Smooth muscle cell (in vitro differentiated cells): Measurements from ENCODE around the gene ZNF516. TPM values are rescaled to one million over a fixed set of nuclear protein-coding genes. Genes with fewer than 3 reads are reported as not detected.

Experiments
- DNase-seq: peaks from one replicate; lab custom pipeline; 2025; ENCODE audit not compliant: unreplicated experiment; lab: John Stamatoyannopoulos, UW
- H2AFZ ChIP-seq: fragments of 200-600 bp; sonication (generic); 2 replicates; pipeline ENCODE4 v1.6.0; 2016; ENCODE audit warnings: antibody characterized with exemption, low read depth, mild to moderate bottlenecking
- H3F3A ChIP-seq: fragments of 200-600 bp; sonication (generic); 2 replicates; pipeline ENCODE4 v1.6.0; 2017; ENCODE audit warnings: antibody characterized with exemption, low read depth
- H3K27ac ChIP-seq: fragments of 200-600 bp; sonication (generic); 2 replicates; pipeline ENCODE4 v1.5.1; 2016; ENCODE audit warnings: low read depth, mild to moderate bottlenecking
- H3K27me3 ChIP-seq: fragments of 200-600 bp; sonication (generic); 2 replicates; pipeline ENCODE4 v1.6.1; 2016; ENCODE audit warnings: low read depth, mild to moderate bottlenecking
- H3K36me3 ChIP-seq: fragments of 200-600 bp; sonication (generic); 2 replicates; pipeline ENCODE4 v1.5.1; 2016; ENCODE audit warnings: low read depth
- H3K4me1 ChIP-seq: fragments of 200-600 bp; sonication (generic); 2 replicates; pipeline ENCODE4 v1.5.1; 2016; ENCODE audit warnings: low read depth
- H3K4me2 ChIP-seq: fragments of 200-600 bp; sonication (generic); 2 replicates; pipeline ENCODE4 v1.6.0; 2016; ENCODE audit warnings: mild to moderate bottlenecking
- H3K4me3 ChIP-seq: fragments of 200-600 bp; sonication (generic); 2 replicates; pipeline ENCODE4 v1.5.1; 2016; ENCODE audit warnings: mild to moderate bottlenecking
- H3K79me2 ChIP-seq: fragments of 200-600 bp; sonication (generic); 2 replicates; pipeline ENCODE4 v1.6.0; 2016; ENCODE audit warnings: low read depth, mild to moderate bottlenecking
- H3K9ac ChIP-seq: fragments of 200-600 bp; sonication (generic); 2 replicates; pipeline ENCODE4 v1.6.0; 2016; ENCODE audit warnings: low read depth
- H3K9me3 ChIP-seq: fragments of 200-600 bp; sonication (generic); replicated peaks from 2 replicates; pipeline ENCODE4 v1.5.1; 2016; ENCODE audit warnings: low read depth
- H4K20me1 ChIP-seq: fragments of 200-600 bp; sonication (generic); 2 replicates; pipeline ENCODE4 v1.6.0; 2016; ENCODE audit warnings: low read depth
- CTCF ChIP-seq: fragments of 200-600 bp; sonication (generic); IDR thresholded peaks from 2 replicates; pipeline ENCODE4 v1.5.1; 2017; ENCODE audit warnings: borderline replicate concordance, mild to moderate bottlenecking, antibody characterized with exemption; ENCODE audit not compliant: insufficient read depth, poor library complexity, severe bottlenecking
- WGBS: methylation state at CpG from one replicate; pipeline ENCODE4 v1.1.7; 2016; ENCODE audit warnings: low lambda C conversion rate; 5-methylcytosine and 5-hydroxymethylcytosine counted together
- polyA plus RNA-seq: library from polyadenylated mRNA; unstranded; fragments of >200 nt; fragmentation: Nextera tagmentation; extraction: Ambion mirVana; gene quantifications from 2 replicates; pipeline ENCODE4 v1.2.1, GENCODE V29; 2016
- total RNA-seq: library from RNA; depleted of rRNA; stranded (reverse); fragments of >200 nt; gene quantifications from 2 replicates; pipeline ENCODE4 v1.2.3, GENCODE V29; 2014

ZNF516 gene
- total and polyA plus RNA-seq, 2 experiments from 2014 or later: 15.6 to 24.2 TPM

GRCh38 chr18:76414936-76415621 is 80.0 kb downstream of the ZNF516 start:
- Histone ChIP-seq H4K20me1 (peaks cover 100% of the 10 kb centered on the region), H3K9me3 (no peaks in the 10 kb centered on the region), H3K4me3 (no peak overlapping the region), H3K4me1 (no peaks in the 10 kb centered on the region), H2AFZ (no peak overlapping the region), H3K9ac (no peak overlapping the region), H3K79me2 (peaks cover 93% of the 10 kb centered on the region), H3K36me3 (no peaks in the 10 kb centered on the region), H3F3A (no peaks in the 10 kb centered on the region), H3K27ac (no peak overlapping the region), H3K4me2 (no peak overlapping the region), H3K27me3 (no peaks in the 10 kb centered on the region)
- no peak for DNase-seq
- 78% methylated on average over 17 of the region's 17 CpGs for WGBS
- no peak for TF ChIP-seq CTCF

- Histone ChIP-seq H3K4me1 (no peaks in the 10 kb centered on the region), H3K4me3 (no peak overlapping the region), H3K9ac (no peak overlapping the region), H3K4me2 (peak overlapping the region; percentile 12), H3K36me3 (no peaks in the 10 kb centered on the region), H3K27ac (no peak overlapping the region), H3F3A (no peaks in the 10 kb centered on the region), H3K79me2 (peaks cover 93% of the 10 kb centered on the region), H2AFZ (no peak overlapping the region), H4K20me1 (peaks cover 99% of the 10 kb centered on the region), H3K9me3 (no peaks in the 10 kb centered on the region), H3K27me3 (no peaks in the 10 kb centered on the region)
- no peak for TF ChIP-seq CTCF
- DNase-seq: no peak
- 95% methylated on average over 19 of the region's 19 CpGs for WGBS
Observed at GRCh38 chr18:76412818-76413565, 82.0 kb downstream of the ZNF516 start.

- Histone ChIP-seq H3F3A (no peaks in the 10 kb centered on the region), H4K20me1 (peaks cover 99% of the 10 kb centered on the region), H3K9ac (no peak overlapping the region), H3K36me3 (no peaks in the 10 kb centered on the region), H3K79me2 (peaks cover 94% of the 10 kb centered on the region), H3K27ac (no peak overlapping the region), H3K27me3 (no peaks in the 10 kb centered on the region), H2AFZ (no peak overlapping the region), H3K4me3 (no peak overlapping the region), H3K9me3 (no peaks in the 10 kb centered on the region), H3K4me1 (no peaks in the 10 kb centered on the region), H3K4me2 (peak overlapping the region; percentile 1)
- TF ChIP-seq CTCF: no peak
- 68% methylated on average over 21 of the region's 21 CpGs for WGBS
- no peak for DNase-seq
Observed at GRCh38 chr18:76412010-76412817, 82.8 kb downstream of the ZNF516 start.
